NCI-H460 (cell line): ENCODE results near the gene ADGRL2. TPM values are rescaled to one million over a fixed set of nuclear protein-coding genes. Genes with fewer than 3 reads are reported as not detected.

Source experiments
- DNase-seq: peaks from one replicate; pipeline ENCODE4 v3.0.0-alpha.2; 2016; ENCODE audit warnings: low read depth; ENCODE audit errors: extremely low read depth
- total RNA-seq: library from RNA; depleted of rRNA; stranded (reverse); fragments of >200 nt; shearing (Covaris generic); gene quantifications from 2 replicates; pipeline ENCODE4 v1.2.3, GENCODE V29; 2014

The ADGRL2 gene
- total RNA-seq, 1 experiment from 2014 or later = 15.3 TPM

- DNase-seq = no peak
Observed at GRCh38 chr1:81894867-81895266, 94.1 kb downstream of the ADGRL2 start.

GRCh38 chr1:81899214-81899821, 98.6 kb downstream of the ADGRL2 start:
- DNase-seq = no peak

GRCh38 chr1:81907575-81907974, 106.8 kb downstream of the ADGRL2 start:
- no peak for DNase-seq

GRCh38 chr1:81912383-81912782, 111.6 kb downstream of the ADGRL2 start:
- DNase-seq = no peak

GRCh38 chr1:81915937-81916336, 115.2 kb downstream of the ADGRL2 start:
- no peak for DNase-seq

DNA sequence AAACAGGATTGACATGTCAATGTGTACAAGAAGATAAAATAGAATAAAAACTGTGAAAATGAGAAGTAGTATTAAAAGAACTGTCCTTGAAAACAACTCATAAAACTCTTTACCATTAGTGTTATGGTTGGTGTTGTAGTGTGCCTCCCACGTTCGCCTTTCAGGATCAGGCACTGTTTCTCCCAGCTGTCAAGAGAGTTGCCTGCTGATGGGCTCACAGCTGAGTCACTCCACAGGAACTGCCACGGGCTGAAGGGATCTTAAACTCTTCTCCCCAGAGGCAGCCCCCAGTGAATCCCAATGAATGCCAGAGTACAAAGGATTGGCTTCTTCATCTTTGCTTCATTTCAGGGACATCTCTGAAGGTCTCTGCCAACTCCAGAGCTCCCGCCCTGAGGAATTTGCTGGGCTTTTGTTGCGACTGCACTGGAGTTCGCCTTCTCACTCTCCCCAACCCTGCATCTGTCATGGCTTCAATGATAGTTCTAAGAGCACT, 119.6 kb downstream of the ADGRL2 start:
- DNase-seq = no peak

DNA sequence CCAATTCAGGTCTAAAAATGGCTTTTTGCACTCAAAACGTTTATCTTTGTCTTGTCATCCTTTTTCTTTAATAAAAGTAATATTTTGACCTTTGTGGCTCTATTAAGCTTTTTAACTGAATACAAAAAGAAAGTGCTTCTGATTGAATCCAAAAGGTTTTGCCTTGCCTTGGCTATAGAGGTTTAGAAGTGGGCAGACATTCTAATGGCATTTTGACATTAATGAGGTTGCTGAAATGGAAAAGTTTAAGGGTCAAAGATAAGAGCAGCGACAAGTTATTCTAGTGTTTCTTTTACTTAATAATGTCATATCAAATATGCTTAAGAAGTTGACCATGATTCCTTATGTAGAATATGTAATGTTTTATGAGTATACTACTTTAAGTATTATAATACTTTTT, 120.2 kb downstream of the ADGRL2 start:
- no peak for DNase-seq

GRCh38 chr1:81921344-81921743, 120.6 kb downstream of the ADGRL2 start:
- DNase-seq = no peak

GRCh38 chr1:81921851-81922462, 121.2 kb downstream of the ADGRL2 start:
- no peak for DNase-seq

DNA sequence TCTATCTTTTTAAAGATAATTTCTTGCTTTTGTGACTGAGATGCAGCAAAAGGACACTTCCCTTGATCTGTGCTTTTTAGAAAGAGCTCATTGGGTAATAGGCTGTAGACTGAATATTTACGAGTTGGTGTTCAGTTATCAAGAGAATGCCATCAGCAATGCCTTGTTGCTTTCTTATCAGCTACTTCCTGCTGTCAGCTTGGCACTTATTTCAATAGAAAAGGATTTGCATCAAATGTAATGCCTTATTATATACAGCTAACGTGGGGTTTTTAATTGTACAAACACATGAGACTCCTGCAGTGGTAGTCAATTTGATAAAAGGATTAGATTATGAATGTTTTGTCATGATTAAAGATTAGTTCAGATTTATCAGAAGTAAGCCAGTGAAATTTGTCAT, 122.2 kb downstream of the ADGRL2 start:
- no peak for DNase-seq

DNA sequence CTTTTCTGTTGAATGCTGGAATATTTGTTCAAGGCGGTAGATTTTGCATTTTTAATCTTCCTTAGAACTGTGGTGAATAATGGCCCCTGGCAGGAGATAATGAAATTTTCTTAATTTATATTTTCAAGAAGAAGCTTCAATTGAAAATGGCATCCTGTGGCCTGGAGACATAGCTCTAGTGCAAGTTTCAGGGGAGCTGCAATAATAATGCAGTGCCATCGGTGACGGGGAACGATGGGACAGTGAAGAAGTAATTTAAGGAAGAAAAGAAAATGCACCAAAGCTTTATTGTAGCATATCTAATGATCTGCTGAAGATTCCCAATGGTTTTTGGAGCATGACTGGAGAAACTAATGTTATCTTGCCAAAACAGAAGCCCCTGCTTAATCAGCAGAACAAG, 128.4 kb downstream of the ADGRL2 start:
- no peak for DNase-seq

DNA sequence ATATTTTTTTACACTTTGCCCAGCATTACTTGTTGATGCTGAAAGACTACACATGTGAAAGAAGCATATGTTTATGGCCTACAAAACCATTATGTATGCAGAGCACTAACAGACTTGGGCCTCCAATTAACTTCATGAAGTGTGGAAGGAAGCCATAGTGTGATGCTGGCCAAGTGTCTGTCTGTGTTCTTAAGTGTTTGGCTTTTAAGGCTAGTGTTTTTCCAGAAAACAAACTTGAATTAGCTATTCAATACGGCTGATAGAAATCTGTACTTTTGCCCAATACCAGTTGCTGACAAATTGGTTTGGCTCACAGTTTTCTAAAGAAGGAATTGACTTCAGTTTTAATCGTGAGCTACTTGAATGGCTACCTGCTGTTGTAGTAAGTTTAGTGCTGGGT, 136.1 kb downstream of the ADGRL2 start:
- no peak for DNase-seq

DNA sequence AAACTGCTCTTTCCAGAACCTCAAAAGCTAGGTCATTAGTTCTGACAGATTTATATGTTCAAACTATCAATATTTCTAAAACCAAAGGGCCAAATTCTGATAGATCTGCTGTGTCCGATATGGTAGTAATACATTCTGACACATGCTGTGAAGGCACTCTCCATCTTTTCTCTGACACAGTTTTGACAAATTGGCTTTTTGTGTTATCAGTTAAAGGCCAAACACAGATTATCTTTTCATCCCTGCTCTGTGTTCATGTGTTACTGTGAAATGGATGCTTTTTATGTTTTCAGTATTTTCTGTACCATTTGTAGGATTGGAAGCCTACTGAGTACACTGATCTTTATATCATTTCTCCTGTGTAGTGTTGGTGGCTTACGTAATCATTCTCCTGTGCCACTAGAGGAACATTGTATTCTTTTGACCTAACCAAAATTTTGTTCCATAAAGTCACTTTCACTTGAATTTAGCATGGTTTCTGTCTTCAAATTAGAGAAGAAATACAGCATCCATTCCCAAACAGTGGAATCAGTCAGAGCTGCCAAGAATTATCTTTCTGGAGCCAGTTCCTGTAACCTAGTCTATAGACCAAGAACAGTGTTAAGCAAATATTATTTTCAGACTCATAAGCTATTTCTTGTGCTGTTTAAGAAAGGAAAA, 137.2 kb downstream of the ADGRL2 start:
- no peak for DNase-seq

DNA sequence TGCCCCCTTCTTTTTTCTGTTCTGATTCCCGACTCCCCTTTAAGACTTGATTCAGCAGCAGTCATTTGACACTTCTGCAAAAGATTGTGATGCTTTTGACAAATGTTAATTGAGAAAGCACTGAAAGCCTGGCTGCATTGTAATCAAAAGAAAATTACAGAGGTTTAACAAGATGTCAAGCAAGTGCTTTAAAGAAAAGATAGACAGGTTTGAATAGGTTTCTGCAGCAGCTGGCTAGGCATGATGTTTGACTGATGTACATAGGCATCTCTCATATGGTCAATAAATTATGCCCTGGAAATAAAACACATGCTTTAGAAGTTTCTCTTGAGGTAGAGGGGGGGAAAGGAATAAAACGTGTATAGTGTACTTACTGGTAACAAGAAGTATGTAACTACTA, 147.8 kb downstream of the ADGRL2 start:
- no peak for DNase-seq

DNA sequence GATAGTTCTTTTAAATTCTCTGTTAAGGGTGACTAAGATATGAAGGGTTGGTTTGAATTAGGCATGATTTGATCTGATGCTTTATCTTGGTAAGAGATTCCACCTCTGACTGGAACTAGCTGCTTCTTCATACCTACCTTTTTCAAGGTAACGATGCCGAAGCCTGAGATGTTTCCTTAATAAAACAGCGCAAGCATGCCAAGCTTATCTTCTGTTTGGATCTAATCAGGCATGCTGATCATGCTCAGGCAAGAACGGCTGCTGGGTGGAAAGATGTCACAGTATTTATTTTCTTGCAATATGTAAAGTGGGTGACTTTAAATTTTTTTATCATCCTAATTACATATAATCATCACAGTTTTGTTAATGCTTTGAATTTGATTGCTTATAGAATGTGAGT, 148.7 kb downstream of the ADGRL2 start:
- no peak for DNase-seq

GRCh38 chr1:81950037-81950436, 149.3 kb downstream of the ADGRL2 start:
- DNase-seq = no peak

- no peak for DNase-seq
Observed at GRCh38 chr1:81950591-81951244, 150.0 kb downstream of the ADGRL2 start.

- DNase-seq = no peak
Observed at GRCh38 chr1:81954534-81955020, 153.8 kb downstream of the ADGRL2 start.

GRCh38 chr1:81967951-81968350, 167.2 kb downstream of the ADGRL2 start:
- no peak for DNase-seq

- DNase-seq = no peak
Observed at GRCh38 chr1:81970416-81970815, 169.7 kb downstream of the ADGRL2 start.

DNA sequence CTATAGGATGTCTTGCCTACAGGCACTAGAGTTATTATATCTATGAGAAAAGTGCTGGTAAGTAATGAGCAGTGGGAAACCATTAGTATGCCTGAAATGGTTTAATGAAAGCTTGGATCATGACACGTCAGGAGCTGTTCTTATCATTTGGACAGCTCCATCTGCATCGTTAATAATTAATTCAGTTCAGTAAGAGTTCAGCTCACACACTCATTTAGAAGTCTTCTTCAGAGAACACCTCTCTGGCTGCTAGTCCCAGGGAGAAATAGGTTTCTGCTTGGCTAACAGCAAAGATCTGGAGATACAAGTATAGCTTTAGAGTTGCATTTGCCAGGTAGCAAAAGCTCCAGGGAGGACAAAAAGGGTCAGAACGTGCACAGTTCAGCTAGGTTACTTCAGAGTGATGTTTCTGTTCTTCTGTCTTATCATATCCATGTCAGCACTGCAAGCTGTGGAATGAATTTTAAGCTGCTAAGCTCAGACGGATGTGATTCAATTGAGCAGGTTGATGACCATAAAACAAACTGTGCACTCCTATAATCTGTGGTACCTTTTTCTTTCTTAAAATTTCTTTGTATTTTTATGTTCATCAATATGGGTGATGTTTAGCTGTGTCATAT, 173.6 kb downstream of the ADGRL2 start:
- DNase-seq = no peak
